ENCODE data around the gene FAM20C.

GRCh38 chr7:157771-158625, 34.4 kb upstream of the FAM20C start:
- TF ChIP-seq, protein P1, sequence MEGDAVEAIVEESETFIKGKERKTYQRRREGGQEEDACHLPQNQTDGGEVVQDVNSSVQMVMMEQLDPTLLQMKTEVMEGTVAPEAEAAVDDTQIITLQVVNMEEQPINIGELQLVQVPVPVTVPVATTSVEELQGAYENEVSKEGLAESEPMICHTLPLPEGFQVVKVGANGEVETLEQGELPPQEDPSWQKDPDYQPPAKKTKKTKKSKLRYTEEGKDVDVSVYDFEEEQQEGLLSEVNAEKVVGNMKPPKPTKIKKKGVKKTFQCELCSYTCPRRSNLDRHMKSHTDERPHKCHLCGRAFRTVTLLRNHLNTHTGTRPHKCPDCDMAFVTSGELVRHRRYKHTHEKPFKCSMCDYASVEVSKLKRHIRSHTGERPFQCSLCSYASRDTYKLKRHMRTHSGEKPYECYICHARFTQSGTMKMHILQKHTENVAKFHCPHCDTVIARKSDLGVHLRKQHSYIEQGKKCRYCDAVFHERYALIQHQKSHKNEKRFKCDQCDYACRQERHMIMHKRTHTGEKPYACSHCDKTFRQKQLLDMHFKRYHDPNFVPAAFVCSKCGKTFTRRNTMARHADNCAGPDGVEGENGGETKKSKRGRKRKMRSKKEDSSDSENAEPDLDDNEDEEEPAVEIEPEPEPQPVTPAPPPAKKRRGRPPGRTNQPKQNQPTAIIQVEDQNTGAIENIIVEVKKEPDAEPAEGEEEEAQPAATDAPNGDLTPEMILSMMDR (IDR thresholded peaks at IDR 0.05): no peak
- TF ChIP-seq POLR2A (IDR thresholded peaks at IDR 0.05): no peak
